ENCODE measurements around the gene ABLIM1. TPM values are rescaled to one million over a fixed set of nuclear protein-coding genes. Genes with fewer than 3 reads are reported as not detected.

The ABLIM1 gene
- total and polyA plus RNA-seq, 2 of the 13 experiments (the other 11 are each of a cell fraction or from before 2014, with no cell fraction given): 59.4 to 92.7 TPM

DNA sequence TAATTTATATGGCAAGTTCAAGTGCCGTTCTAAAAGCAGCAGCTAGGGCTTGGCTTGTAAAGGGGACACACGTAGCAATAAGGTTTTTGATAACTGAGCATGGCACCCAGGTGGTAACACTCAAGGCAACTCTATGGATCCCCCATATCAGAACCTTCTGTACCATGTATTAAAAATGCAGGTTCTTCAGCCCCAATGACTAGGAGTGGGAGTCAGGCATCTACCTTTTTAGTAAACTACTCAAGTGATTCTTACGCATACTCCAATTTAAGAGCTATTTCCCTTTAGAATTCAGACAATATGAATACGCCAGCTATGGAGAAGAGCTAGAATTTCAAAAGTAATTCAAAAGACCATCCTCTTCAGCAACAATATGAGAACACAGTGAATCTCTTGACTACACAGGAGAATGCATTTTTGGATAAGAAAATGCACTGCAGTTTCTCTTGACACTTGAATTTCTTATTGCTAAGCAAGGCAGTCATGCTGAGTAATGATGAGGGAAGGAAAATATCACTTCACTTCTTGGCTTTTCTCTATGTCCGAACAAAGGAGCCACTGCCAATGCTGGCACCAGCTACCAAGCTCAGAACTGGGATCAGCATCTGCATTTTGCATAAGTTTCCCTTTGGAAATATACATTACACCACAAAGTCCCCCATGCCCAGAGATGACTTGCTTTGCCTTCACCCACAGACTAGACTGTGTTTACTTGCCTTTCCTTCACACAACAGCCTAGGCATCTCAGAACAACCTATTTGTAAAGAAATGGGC lies 53.5 kb downstream of the ABLIM1 start (continued):
- TF ChIP-seq, protein P1, sequence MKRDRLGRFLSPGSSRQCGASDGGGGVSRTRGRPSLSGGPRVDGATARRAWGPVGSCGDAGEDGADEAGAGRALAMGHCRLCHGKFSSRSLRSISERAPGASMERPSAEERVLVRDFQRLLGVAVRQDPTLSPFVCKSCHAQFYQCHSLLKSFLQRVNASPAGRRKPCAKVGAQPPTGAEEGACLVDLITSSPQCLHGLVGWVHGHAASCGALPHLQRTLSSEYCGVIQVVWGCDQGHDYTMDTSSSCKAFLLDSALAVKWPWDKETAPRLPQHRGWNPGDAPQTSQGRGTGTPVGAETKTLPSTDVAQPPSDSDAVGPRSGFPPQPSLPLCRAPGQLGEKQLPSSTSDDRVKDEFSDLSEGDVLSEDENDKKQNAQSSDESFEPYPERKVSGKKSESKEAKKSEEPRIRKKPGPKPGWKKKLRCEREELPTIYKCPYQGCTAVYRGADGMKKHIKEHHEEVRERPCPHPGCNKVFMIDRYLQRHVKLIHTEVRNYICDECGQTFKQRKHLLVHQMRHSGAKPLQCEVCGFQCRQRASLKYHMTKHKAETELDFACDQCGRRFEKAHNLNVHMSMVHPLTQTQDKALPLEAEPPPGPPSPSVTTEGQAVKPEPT (CRISPR knock-in tag; IDR thresholded peaks at IDR 0.05; ENCODE audit: low read depth): no peak
- no peak for TF ChIP-seq ZNF44 (CRISPR knock-in tag; IDR thresholded peaks at IDR 0.05)
- no peak for TF ChIP-seq CENPT (CRISPR knock-in tag; IDR thresholded peaks at IDR 0.05; ENCODE audit: low read depth)

DNA sequence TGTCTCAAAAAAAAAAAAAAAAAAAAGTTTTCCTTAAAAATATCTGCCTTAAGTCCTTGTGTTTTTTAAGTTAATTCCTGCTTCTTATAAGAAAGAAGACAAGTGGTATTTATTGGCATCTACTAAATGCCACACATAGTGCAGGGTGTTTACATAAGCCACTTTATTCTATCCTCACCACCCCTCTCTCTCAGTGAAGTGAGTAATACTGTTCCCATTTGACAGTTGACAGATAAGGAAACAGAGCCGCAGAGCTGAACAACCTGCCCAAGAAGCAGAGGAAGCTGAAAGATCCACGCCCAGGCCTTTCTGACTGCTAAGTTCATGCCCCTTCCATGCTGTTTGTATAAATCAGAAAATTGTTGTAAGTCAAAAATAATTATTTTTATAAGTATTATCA lies 54.1 kb downstream of the ABLIM1 start:
- no peak for DNase-seq (ENCODE audit: low spot score)
- no peak overlapping the region for H3K4me3 ChIP-seq (replicated peaks in 1 of 3; ENCODE audit: insufficient read depth in 1 of 3, low read depth in 2 of 3, low read length in 3 of 3)
- no peaks in the 10 kb centered on the region for H3K79me2 ChIP-seq (ENCODE audit: insufficient read depth, low read length)
- intact Hi-C loops (cut with micrococcal nuclease; ENCODE audit: unreplicated experiment) (no loop called here), in situ Hi-C loops (cut with HindIII; ENCODE audit: extremely low pct_ligation_motif_present, low pct_unique_long_range_greater_than_20kb) (no loop called here)
- FAIRE-seq: no peak
- ChIA-PET POLR2A (no interaction called here), CTCF (ENCODE audit: low intra/inter-chr PET ratio, low total read pairs) (no interaction called here)
- peaks cover 27% of the 10 kb centered on the region for H3K4me1 ChIP-seq (ENCODE audit: insufficient read depth, low read length)
- H4K20me1 ChIP-seq (ENCODE audit: insufficient read depth, low read length): no peaks in the 10 kb centered on the region
- no peak overlapping the region for H3K27ac ChIP-seq (ENCODE audit: extremely low read length, insufficient read depth, low read length)
- H3K4me2 ChIP-seq (ENCODE audit: low read depth, low read length): no peak overlapping the region
- no TSS peak for BruUV-seq (replicated peaks)
- H3K27me3 ChIP-seq (ENCODE audit: control insufficient read depth in 1 of 2, insufficient read depth in 2 of 2, low read length in 2 of 2): no peaks in the 10 kb centered on the region
- WGBS (ENCODE audit: low lambda C conversion rate): 85% methylated on average over 2 of the region's 2 CpGs
- H3K9ac ChIP-seq (ENCODE audit: insufficient read depth, low read depth, low read length): no peak overlapping the region
- H3K36me3 ChIP-seq (replicated peaks in 1 of 2; ENCODE audit: control insufficient read depth in 1 of 2, insufficient read depth in 2 of 2, low read length in 2 of 2): no peaks in the 10 kb centered on the region
- H3K9me3 ChIP-seq (ENCODE audit: low read length): no peaks in the 10 kb centered on the region
- no peak for ATAC-seq
- H2AFZ ChIP-seq (ENCODE audit: low read length): no peak overlapping the region
- TF ChIP-seq, protein P2, sequence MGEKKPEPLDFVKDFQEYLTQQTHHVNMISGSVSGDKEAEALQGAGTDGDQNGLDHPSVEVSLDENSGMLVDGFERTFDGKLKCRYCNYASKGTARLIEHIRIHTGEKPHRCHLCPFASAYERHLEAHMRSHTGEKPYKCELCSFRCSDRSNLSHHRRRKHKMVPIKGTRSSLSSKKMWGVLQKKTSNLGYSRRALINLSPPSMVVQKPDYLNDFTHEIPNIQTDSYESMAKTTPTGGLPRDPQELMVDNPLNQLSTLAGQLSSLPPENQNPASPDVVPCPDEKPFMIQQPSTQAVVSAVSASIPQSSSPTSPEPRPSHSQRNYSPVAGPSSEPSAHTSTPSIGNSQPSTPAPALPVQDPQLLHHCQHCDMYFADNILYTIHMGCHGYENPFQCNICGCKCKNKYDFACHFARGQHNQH (CRISPR knock-in tag; IDR thresholded peaks at IDR 0.05): no peak
- TF ChIP-seq, protein P3, sequence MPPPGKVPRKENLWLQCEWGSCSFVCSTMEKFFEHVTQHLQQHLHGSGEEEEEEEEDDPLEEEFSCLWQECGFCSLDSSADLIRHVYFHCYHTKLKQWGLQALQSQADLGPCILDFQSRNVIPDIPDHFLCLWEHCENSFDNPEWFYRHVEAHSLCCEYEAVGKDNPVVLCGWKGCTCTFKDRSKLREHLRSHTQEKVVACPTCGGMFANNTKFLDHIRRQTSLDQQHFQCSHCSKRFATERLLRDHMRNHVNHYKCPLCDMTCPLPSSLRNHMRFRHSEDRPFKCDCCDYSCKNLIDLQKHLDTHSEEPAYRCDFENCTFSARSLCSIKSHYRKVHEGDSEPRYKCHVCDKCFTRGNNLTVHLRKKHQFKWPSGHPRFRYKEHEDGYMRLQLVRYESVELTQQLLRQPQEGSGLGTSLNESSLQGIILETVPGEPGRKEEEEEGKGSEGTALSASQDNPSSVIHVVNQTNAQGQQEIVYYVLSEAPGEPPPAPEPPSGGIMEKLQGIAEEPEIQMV (CRISPR knock-in tag; IDR thresholded peaks at IDR 0.05; ENCODE audit: low read depth): no peak
- TF ChIP-seq, protein P4, sequence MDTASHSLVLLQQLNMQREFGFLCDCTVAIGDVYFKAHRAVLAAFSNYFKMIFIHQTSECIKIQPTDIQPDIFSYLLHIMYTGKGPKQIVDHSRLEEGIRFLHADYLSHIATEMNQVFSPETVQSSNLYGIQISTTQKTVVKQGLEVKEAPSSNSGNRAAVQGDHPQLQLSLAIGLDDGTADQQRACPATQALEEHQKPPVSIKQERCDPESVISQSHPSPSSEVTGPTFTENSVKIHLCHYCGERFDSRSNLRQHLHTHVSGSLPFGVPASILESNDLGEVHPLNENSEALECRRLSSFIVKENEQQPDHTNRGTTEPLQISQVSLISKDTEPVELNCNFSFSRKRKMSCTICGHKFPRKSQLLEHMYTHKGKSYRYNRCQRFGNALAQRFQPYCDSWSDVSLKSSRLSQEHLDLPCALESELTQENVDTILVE (CRISPR knock-in tag; IDR thresholded peaks at IDR 0.05): no peak
- TF ChIP-seq, protein P5, sequence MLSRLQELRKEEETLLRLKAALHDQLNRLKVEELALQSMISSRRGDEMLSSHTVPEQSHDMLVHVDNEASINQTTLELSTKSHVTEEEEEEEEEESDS (CRISPR knock-in tag; IDR thresholded peaks at IDR 0.05; ENCODE audit: borderline replicate concordance): no peak
- TF ChIP-seq ZNF329 (CRISPR knock-in tag; IDR thresholded peaks at IDR 0.05; ENCODE audit: low read depth): no peak
- no peak for TF ChIP-seq ZNF547 (CRISPR knock-in tag; IDR thresholded peaks at IDR 0.05)
- TF ChIP-seq MAFK (conservative IDR thresholded peaks at IDR 0.05 in 1 of 2, IDR thresholded peaks at IDR 0.05 in 1 of 2; ENCODE audit: low read length in 2 of 2): no peak
- TF ChIP-seq ZNF30 (CRISPR knock-in tag; IDR thresholded peaks at IDR 0.05): no peak
- no peak for TF ChIP-seq REPIN1 (CRISPR knock-in tag; IDR thresholded peaks at IDR 0.05; ENCODE audit: borderline replicate concordance, low read depth)
- TF ChIP-seq, protein P6, sequence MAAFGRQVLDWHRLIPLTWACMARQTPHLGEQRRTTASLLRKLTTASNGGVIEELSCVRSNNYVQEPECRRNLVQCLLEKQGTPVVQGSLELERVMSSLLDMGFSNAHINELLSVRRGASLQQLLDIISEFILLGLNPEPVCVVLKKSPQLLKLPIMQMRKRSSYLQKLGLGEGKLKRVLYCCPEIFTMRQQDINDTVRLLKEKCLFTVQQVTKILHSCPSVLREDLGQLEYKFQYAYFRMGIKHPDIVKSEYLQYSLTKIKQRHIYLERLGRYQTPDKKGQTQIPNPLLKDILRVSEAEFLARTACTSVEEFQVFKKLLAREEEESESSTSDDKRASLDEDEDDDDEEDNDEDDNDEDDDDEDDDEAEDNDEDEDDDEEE (CRISPR knock-in tag; IDR thresholded peaks at IDR 0.05): no peak
- no peak for TF ChIP-seq ZBTB21 (CRISPR knock-in tag; IDR thresholded peaks at IDR 0.05)

Data from HepG2 (cell line).